IMR-90 (cell line): ENCODE data around the gene LRIG1. TPM values are rescaled to one million over a fixed set of nuclear protein-coding genes. Genes with fewer than 3 reads are reported as not detected.

Experiments
- ATAC-seq: fragments of 200-7000 bp; cut with Tn5 transposase; 2 replicates; pipeline ENCODE4 v1.9.1; 2020; ENCODE audit warnings: low read depth, mild to moderate bottlenecking, moderate library complexity
- BruUV-seq: library from RNA; stranded (reverse); fragments of 400-500 nt; replicated peaks from 2 replicates; lab custom pipeline; 2021; lab: Mats Ljungman, UMichigan
- CTCF ChIA-PET: fragments of 300-600 bp; formaldehyde crosslinking; extraction: SDS; loops from one replicate; lab custom pipeline; 2021; ENCODE audit warnings: antibody characterized with exemption; lab: Yijun Ruan, JAX
- POLR2A ChIA-PET: fragments of 300-600 bp; sonication (Branson Sonifier 250); formaldehyde crosslinking; loops from one replicate; lab custom pipeline; 2022; ENCODE audit warnings: antibody characterized with exemption; ENCODE audit not compliant: unreplicated experiment; lab: Charles Lee
- DNase-seq: peaks from one replicate; pipeline ENCODE4 v3.0.0; 2013
- H2AFZ ChIP-seq: replicated peaks from 2 replicates; pipeline ENCODE3; 2013; ENCODE audit warnings: low read length, mild to moderate bottlenecking; ENCODE audit not compliant: poor library complexity
- H2AK5ac ChIP-seq: 2 replicates; pipeline ENCODE4 v1.6.1; 2013; ENCODE audit warnings: low read depth, low read length, inconsistent platforms
- H2AK9ac ChIP-seq: replicated peaks from 2 replicates; pipeline ENCODE3; 2013; ENCODE audit warnings: mild to moderate bottlenecking, low read depth, low read length, moderate library complexity; ENCODE audit not compliant: poor library complexity
- H2BK120ac ChIP-seq: 2 replicates; pipeline ENCODE4 v1.6.1; 2013; ENCODE audit warnings: low read depth, low read length, inconsistent platforms
- H2BK15ac ChIP-seq: 3 replicates; pipeline ENCODE4 v1.6.1; 2013; ENCODE audit warnings: low read depth, low read length, inconsistent platforms
- H2BK20ac ChIP-seq: 2 replicates; pipeline ENCODE4 v1.6.1; 2013; ENCODE audit warnings: low read depth, mild to moderate bottlenecking, inconsistent platforms, low read length, moderate library complexity
- H2BK5ac ChIP-seq: 2 replicates; pipeline ENCODE4 v1.6.1; 2013; ENCODE audit warnings: mild to moderate bottlenecking, low read depth, low read length, inconsistent platforms; ENCODE audit not compliant: poor library complexity, severe bottlenecking
- H3K14ac ChIP-seq: replicated peaks from 2 replicates; pipeline ENCODE4 v1.6.1; 2013; ENCODE audit warnings: low read depth, low read length, inconsistent platforms
- H3K18ac ChIP-seq: 2 replicates; pipeline ENCODE4 v1.6.1; 2013; ENCODE audit warnings: low read depth, low read length, control low read depth
- H3K23ac ChIP-seq: 2 replicates; pipeline ENCODE4 v1.6.1; 2013; ENCODE audit warnings: low read depth, low read length, inconsistent platforms
- H3K27ac ChIP-seq: 2 replicates; pipeline ENCODE4 v1.5.1; 2013; ENCODE audit warnings: mild to moderate bottlenecking, control low read depth, low read length; ENCODE audit not compliant: insufficient read depth
- H3K27me3 ChIP-seq: 2 replicates; pipeline ENCODE4 v1.6.1; 2013; ENCODE audit warnings: low read length; ENCODE audit not compliant: control insufficient read depth, insufficient read depth
- H3K36me3 ChIP-seq: 2 replicates; pipeline ENCODE4 v1.6.1; 2013; ENCODE audit warnings: low read length, mixed read lengths; ENCODE audit not compliant: control insufficient read depth, insufficient read depth
- H3K4ac ChIP-seq: 2 replicates; pipeline ENCODE4 v1.6.1; 2013; ENCODE audit warnings: low read depth, low read length, inconsistent platforms
- H3K4me1 ChIP-seq: 2 replicates; pipeline ENCODE4 v1.6.1; 2013; ENCODE audit warnings: low read length, mixed read lengths; ENCODE audit not compliant: control insufficient read depth, insufficient read depth
- H3K4me2 ChIP-seq: 2 replicates; pipeline ENCODE4 v1.6.1; 2013; ENCODE audit warnings: low read depth, mild to moderate bottlenecking, control low read depth, low read length, moderate library complexity
- H3K4me3 ChIP-seq: 2 replicates; pipeline ENCODE4 v1.5.1; 2013; ENCODE audit warnings: low read depth, mild to moderate bottlenecking, control low read depth, low read length, moderate library complexity; ENCODE audit not compliant: insufficient read depth
- H3K56ac ChIP-seq: 2 replicates; pipeline ENCODE4 v1.6.1; 2013; ENCODE audit warnings: low read length, inconsistent platforms; ENCODE audit not compliant: insufficient read depth; ENCODE audit errors: extremely low read depth
- H3K79me1 ChIP-seq, 2 experiments: 2 replicates each; pipeline ENCODE4 v1.6.1; 2013; ENCODE audit warnings: low read length in 2 of 2, inconsistent platforms in 1 of 2, low read depth in 1 of 2
- H3K9ac ChIP-seq: 2 replicates; pipeline ENCODE4 v1.6.1; 2013; ENCODE audit warnings: low read depth, low read length, control low read depth
- H3K9me1 ChIP-seq: 2 replicates; pipeline ENCODE4 v1.6.1; 2013; ENCODE audit warnings: low read length, inconsistent platforms; ENCODE audit not compliant: insufficient read depth
- H3K9me3 ChIP-seq: 2 replicates; pipeline ENCODE4 v1.6.1; 2013; ENCODE audit warnings: low read length; ENCODE audit not compliant: control insufficient read depth, insufficient read depth
- H4K20me1 ChIP-seq: 2 replicates; pipeline ENCODE4 v1.6.1; 2013; ENCODE audit warnings: low read length, inconsistent platforms; ENCODE audit not compliant: insufficient read depth
- H4K5ac ChIP-seq: 2 replicates; pipeline ENCODE4 v1.6.1; 2013; ENCODE audit warnings: mild to moderate bottlenecking, low read depth, low read length, control low read depth
- H4K8ac ChIP-seq, 2 experiments: 2 replicates each; pipeline ENCODE4 v1.6.1; 2013; ENCODE audit warnings: low read depth in 2 of 2, low read length in 2 of 2, control low read depth in 1 of 2, inconsistent platforms in 1 of 2
- H4K91ac ChIP-seq: 2 replicates; pipeline ENCODE4 v1.6.1; 2013; ENCODE audit warnings: low read depth, low read length, inconsistent platforms; ENCODE audit not compliant: insufficient read depth
- CEBPB ChIP-seq: IDR thresholded peaks from 2 replicates; pipeline ENCODE4 v1.6.1; 2012; ENCODE audit warnings: low read depth, low read length, improper control_type of control experiment
- CTCF ChIP-seq: conservative IDR thresholded peaks from 2 replicates; pipeline ENCODE4 v1.5.1; 2012; ENCODE audit warnings: mild to moderate bottlenecking, low read depth, low read length, improper control_type of control experiment
- MAZ ChIP-seq: IDR thresholded peaks from 2 replicates; pipeline ENCODE4 v1.6.1; 2012; ENCODE audit warnings: low read depth, mild to moderate bottlenecking, low read length, improper control_type of control experiment, moderate library complexity, borderline replicate concordance
- POLR2A ChIP-seq: IDR thresholded peaks from 2 replicates; pipeline ENCODE4 v1.6.1; 2012; ENCODE audit warnings: mild to moderate bottlenecking, low read depth, low read length
- RCOR1 ChIP-seq: IDR thresholded peaks from 2 replicates; pipeline ENCODE4 v1.6.1; 2012; ENCODE audit warnings: mild to moderate bottlenecking, low read length, improper control_type of control experiment; ENCODE audit not compliant: insufficient replicate concordance
- RFX5 ChIP-seq: IDR thresholded peaks from 2 replicates; pipeline ENCODE4 v1.8.0; 2012; ENCODE audit warnings: low read depth, mild to moderate bottlenecking, low read length, moderate library complexity
- SMC3 ChIP-seq: fragments of 150-350 bp; IDR thresholded peaks from 2 replicates; pipeline ENCODE4 v1.6.1; 2016; ENCODE audit warnings: low read depth, mild to moderate bottlenecking, antibody characterized with exemption, low read length, moderate library complexity
- USF2 ChIP-seq: fragments of 150-350 bp; IDR thresholded peaks from 2 replicates; pipeline ENCODE4 v1.6.1; 2017; ENCODE audit warnings: mild to moderate bottlenecking, antibody characterized with exemption, low read length, low read depth
- WGBS, 2 experiments: methylation state at CpG; one replicate each; pipeline versions ENCODE4 v1.1.5 to v1.1.7; 2013; ENCODE audit warnings: missing lambda C conversion rate in 2 of 2; ENCODE audit not compliant: insufficient read length in 1 of 2; ENCODE audit errors: extremely low coverage in 2 of 2; 5-methylcytosine and 5-hydroxymethylcytosine counted together
- dilution Hi-C: fragments of 300-500 bp; cut with HindIII; formaldehyde crosslinking; loops from one replicate; pipeline ENCODE4 v1.14.3; 2018; ENCODE audit warnings: low sequenced_read_pairs; ENCODE audit not compliant: unreplicated experiment
- in situ Hi-C: fragments of 300-500 bp; cut with MboI; formaldehyde crosslinking; loops from 3 replicates; pipeline ENCODE4 v1.14.3; 2019; ENCODE audit warnings: low sequenced_read_pairs, inconsistent platforms, mixed read lengths
- intact Hi-C: fragments of 100-400 bp; cut with micrococcal nuclease; formaldehyde crosslinking; loops from 2 replicates; pipeline ENCODE4 v1.10.0; 2022
- polyA plus RNA-seq, 3 experiments: library from polyadenylated mRNA; depleted of rRNA; stranded (reverse); fragments of >200 nt; gene quantifications; 2 replicates each; pipeline ENCODE4 v1.2.3, GENCODE V29; 2012; ENCODE audit warnings: low replicate concordance in 1 of 3
- total RNA-seq: library from RNA; depleted of rRNA; stranded (reverse); fragments of >200 nt; gene quantifications from 2 replicates; pipeline ENCODE4 v1.2.3, GENCODE V29; 2012

LRIG1 gene
- total and polyA plus RNA-seq, 2 of the 4 experiments (the other 2 are of a cell fraction), result 62.8 to 87.8 TPM

- no peaks in the 10 kb centered on the region for H3K9me3 ChIP-seq
- peaks cover 58% of the 10 kb centered on the region for H3K36me3 ChIP-seq
- no peak overlapping the region for H3K4me2 ChIP-seq
- peaks cover 24% of the 10 kb centered on the region for H3K4me1 ChIP-seq
- H3K18ac ChIP-seq, result no peak overlapping the region
- H4K8ac ChIP-seq, result no peak overlapping the region
- no peak overlapping the region for H2BK20ac ChIP-seq
- no peak overlapping the region for H2AK9ac ChIP-seq
- 87% methylated on average over 8 of the region's 20 CpGs; no CpG with 5 or more reads in 1 of the 2 experiments for WGBS, 2 experiments
- ChIA-PET CTCF (interaction anchor here (0.5 to 0.6 kb wide), 2 partner anchors 111 to 225 kb away, joined by 3 to 4 read pairs; no protein-coding TSS in a partner anchor), POLR2A (no interaction called here)
- BruUV-seq, result no TSS peak
- in situ Hi-C loops, result loop anchor here (10.0 kb wide), 1 partner anchor 127 kb away; no protein-coding TSS in a partner anchor
- no peak overlapping the region for H3K4ac ChIP-seq
- no peak overlapping the region for H3K9ac ChIP-seq
- TF ChIP-seq POLR2A, result no peak
- no peak for TF ChIP-seq CTCF
- no peak for TF ChIP-seq SMC3
- no peak for TF ChIP-seq RFX5
- TF ChIP-seq USF2, result no peak
- no peak for TF ChIP-seq RCOR1
- TF ChIP-seq MAZ, result no peak
- no peak for TF ChIP-seq CEBPB
- H2AK5ac ChIP-seq, result no peak overlapping the region
- H4K5ac ChIP-seq, result no peak overlapping the region
- peaks cover 19% of the 10 kb centered on the region for H3K9me1 ChIP-seq
- H3K14ac ChIP-seq, result no peak overlapping the region
- H3K27ac ChIP-seq, result no peak overlapping the region
- H2BK15ac ChIP-seq, result no peak overlapping the region
- intact Hi-C loops, result loop anchor here (10.0 kb wide), 1 partner anchor 333 kb away; no protein-coding TSS in a partner anchor
- peaks cover 6 to 36% of the 10 kb centered on the region in 2 experiments; a peak in 3 of 4 replicates for H3K79me1 ChIP-seq
- ATAC-seq (no peak), DNase-seq (no peak)
- H2AFZ ChIP-seq, result no peak overlapping the region
- dilution Hi-C loops, result no loop called here
- no peak overlapping the region for H4K91ac ChIP-seq
- no peak overlapping the region for H3K23ac ChIP-seq
- H3K56ac ChIP-seq, result no peak overlapping the region
- no peak overlapping the region for H3K4me3 ChIP-seq
- H4K20me1 ChIP-seq, result no peaks in the 10 kb centered on the region
- H2BK120ac ChIP-seq, result no peak overlapping the region
- H3K27me3 ChIP-seq, result no peaks in the 10 kb centered on the region
- no peak overlapping the region for H2BK5ac ChIP-seq
Measured at GRCh38 chr3:66401675-66402491, 98.9 kb downstream of the LRIG1 start.
